Glutamatergic neuron (in vitro differentiated cells): ENCODE measurements around the gene DHX15. TPM values are rescaled to one million over a fixed set of nuclear protein-coding genes. Genes with fewer than 3 reads are reported as not detected.

Source experiments
- DNase-seq: peaks from one replicate; pipeline ENCODE4 v3.0.0; 2022
- H3K27ac Mint-ChIP-seq: one replicate; pipeline ENCODE4 v1.8.0; 2020; ENCODE audit warnings: mild to moderate bottlenecking, mixed read lengths, inconsistent platforms; ENCODE audit not compliant: unreplicated experiment
- H3K27me3 Mint-ChIP-seq: one replicate; pipeline ENCODE4 v1.8.0; 2020; ENCODE audit warnings: mild to moderate bottlenecking, moderate library complexity, mixed read lengths, inconsistent platforms; ENCODE audit not compliant: unreplicated experiment
- H3K36me3 Mint-ChIP-seq: one replicate; pipeline ENCODE4 v1.8.0; 2020; ENCODE audit warnings: mild to moderate bottlenecking, mixed read lengths, inconsistent platforms; ENCODE audit not compliant: unreplicated experiment
- H3K4me1 Mint-ChIP-seq: one replicate; pipeline ENCODE4 v1.8.0; 2020; ENCODE audit warnings: mild to moderate bottlenecking, low read depth, mixed read lengths, inconsistent platforms; ENCODE audit not compliant: unreplicated experiment
- H3K4me3 Mint-ChIP-seq: one replicate; pipeline ENCODE4 v1.8.0; 2020; ENCODE audit warnings: mild to moderate bottlenecking, mixed read lengths, inconsistent platforms; ENCODE audit not compliant: unreplicated experiment
- H3K9me3 Mint-ChIP-seq: one replicate; pipeline ENCODE4 v1.8.0; 2020; ENCODE audit warnings: mild to moderate bottlenecking, moderate library complexity, mixed read lengths, inconsistent platforms; ENCODE audit not compliant: unreplicated experiment
- CTCF ChIP-seq: fragments of 200-600 bp; sonication (generic); IDR thresholded peaks from one replicate; pipeline ENCODE4 v1.5.0; 2021; ENCODE audit not compliant: partially characterized antibody, unreplicated experiment
- total RNA-seq: library from RNA; stranded (reverse); fragmentation: NEBNext Ultra II Directional; extraction: Animal tissue kit (Norgen Biotek cat#: 25700); gene quantifications from one replicate; pipeline ENCODE4 v1.2.1, GENCODE V29; 2021; ENCODE audit not compliant: unreplicated experiment

DHX15 gene
- total RNA-seq, 1 donor from 2014 or later: 178 TPM

- Mint-ChIP-seq H3K27me3 (peaks cover 2% of the 10 kb centered on the region), H3K4me1 (no peaks in the 10 kb centered on the region), H3K36me3 (peaks cover 4% of the 10 kb centered on the region), H3K27ac (no peak overlapping the region), H3K4me3 (no peak overlapping the region), H3K9me3 (peaks cover 2% of the 10 kb centered on the region)
- no peak for TF ChIP-seq CTCF
- no peak for DNase-seq
These were observed 29.1 kb upstream of the DHX15 start for GRCh38 chr4:24613502-24613901.

- Mint-ChIP-seq H3K27ac (no peak overlapping the region), H3K4me1 (no peaks in the 10 kb centered on the region), H3K27me3 (no peaks in the 10 kb centered on the region), H3K36me3 (peaks cover 4% of the 10 kb centered on the region), H3K4me3 (no peak overlapping the region), H3K9me3 (peaks cover 2% of the 10 kb centered on the region)
- DNase-seq: no peak
- TF ChIP-seq CTCF: no peak
These were observed 27.2 kb upstream of the DHX15 start for GRCh38 chr4:24611575-24611974.

DNA sequence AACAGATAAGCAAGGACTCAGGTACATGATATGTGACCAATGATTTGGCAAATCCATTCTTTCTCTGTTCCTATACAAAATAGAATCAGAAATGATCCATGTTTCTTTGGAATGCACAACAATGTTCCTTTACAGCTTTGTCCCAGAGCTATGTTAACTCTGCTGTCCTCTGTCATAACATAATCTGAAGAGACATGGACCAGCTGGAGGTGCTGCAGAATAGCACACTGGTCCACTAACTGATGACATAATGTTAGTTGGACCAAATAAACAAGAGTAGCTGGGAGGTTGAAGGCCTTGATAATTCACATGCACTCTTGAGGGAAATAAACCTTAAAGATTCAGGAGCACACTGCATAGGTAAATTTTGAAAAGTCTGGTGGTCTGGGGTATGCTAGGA is 23.0 kb upstream of the DHX15 start:
- Mint-ChIP-seq H3K27ac (no peak overlapping the region), H3K36me3 (peaks cover 4% of the 10 kb centered on the region), H3K27me3 (no peaks in the 10 kb centered on the region), H3K4me3 (no peak overlapping the region), H3K9me3 (peaks cover 2% of the 10 kb centered on the region), H3K4me1 (no peaks in the 10 kb centered on the region)
- TF ChIP-seq CTCF: no peak
- DNase-seq: no peak

DNA sequence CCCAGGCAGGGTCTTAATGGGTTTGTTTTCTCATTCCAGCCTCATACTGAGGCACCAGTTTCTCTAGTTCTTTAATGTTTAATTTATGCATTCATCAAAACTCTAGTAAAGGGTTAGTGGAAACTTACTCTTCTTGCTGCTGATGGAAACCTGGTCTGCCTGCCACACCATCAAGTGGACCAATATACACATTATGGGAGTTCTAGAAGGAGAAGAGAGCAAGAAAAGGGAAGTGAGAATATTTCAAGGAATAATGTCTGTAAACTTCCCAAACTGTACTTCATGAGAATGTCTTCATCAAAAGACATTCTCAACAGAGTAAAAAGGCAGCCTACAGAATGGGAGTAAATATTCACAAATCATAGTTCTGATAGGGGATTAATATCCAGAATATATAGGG is 20.9 kb upstream of the DHX15 start:
- H3K4me3 Mint-ChIP-seq: no peak overlapping the region
- TF ChIP-seq CTCF: no peak
- no peaks in the 10 kb centered on the region for H3K4me1 Mint-ChIP-seq
- DNase-seq: no peak
- no peaks in the 10 kb centered on the region for H3K27me3 Mint-ChIP-seq
- peaks cover 4% of the 10 kb centered on the region for H3K36me3 Mint-ChIP-seq
- H3K27ac Mint-ChIP-seq: no peak overlapping the region
- peaks cover 6% of the 10 kb centered on the region for H3K9me3 Mint-ChIP-seq

DNA sequence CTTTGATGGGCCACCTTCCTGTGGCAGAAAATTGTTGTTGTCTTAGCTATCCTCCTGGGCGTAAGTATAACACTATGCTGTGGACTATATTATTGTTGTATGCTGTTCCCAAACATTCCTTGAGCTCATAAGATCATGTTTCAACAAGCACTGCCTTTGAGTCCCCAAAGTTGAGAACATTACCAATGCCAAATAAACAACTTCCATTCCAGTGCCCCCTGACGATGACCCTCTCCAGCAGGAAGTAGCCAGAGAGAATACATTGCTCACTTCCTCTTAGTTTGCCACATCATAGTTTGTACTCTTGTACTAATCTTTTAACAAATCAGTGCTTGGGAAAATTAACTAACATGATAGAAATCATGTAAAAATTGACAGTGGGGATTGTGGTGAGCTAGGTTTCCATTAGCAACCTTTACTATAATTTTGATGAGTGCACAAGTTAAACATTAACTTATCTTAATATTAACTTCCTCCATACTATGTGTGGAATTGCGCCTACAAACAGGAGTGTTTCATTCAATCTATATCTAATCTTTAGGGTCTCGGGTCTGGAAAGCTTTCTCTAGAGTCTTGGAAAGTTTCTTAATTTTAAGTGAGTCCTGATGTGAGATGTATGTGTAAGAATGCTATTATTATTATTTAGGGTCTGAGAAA is 20.3 kb upstream of the DHX15 start:
- Mint-ChIP-seq H3K9me3 (peaks cover 4% of the 10 kb centered on the region), H3K27me3 (no peaks in the 10 kb centered on the region), H3K4me3 (no peak overlapping the region), H3K27ac (no peak overlapping the region), H3K36me3 (peaks cover 4% of the 10 kb centered on the region), H3K4me1 (no peaks in the 10 kb centered on the region)
- TF ChIP-seq CTCF: no peak
- DNase-seq: no peak
